Measurements from ENCODE around the gene DLG2.

DNA sequence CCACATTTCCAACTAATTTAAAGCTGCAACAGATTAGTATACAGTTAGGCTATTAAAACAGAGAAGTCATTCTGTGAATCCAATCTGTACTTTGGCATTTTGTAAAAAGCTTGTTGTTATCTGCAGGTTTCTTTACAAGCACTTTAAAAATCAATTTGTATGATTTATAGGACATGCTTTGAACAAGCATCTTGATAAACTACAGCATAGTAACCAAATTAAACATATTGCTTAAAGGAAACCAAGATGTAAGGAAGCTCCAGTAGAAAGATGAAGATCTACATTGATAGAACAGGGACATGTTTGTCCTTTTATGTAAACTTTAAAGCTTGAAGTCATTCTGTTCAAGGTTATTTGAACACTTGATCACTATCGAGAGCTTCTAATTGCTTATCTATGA is 1842.7 kb downstream of the DLG2 start:
- TF ChIP-seq POLR2A (IDR thresholded peaks at IDR 0.05) = no peak
- no peak for TF ChIP-seq CTCF (IDR thresholded peaks at IDR 0.05)
- TF ChIP-seq POLR2AphosphoS5 (IDR thresholded peaks at IDR 0.05) = no peak
